Pancreas (tissue), 10 donors: Measurements from ENCODE around the gene RHBDF2. TPM values are rescaled to one million over a fixed set of nuclear protein-coding genes. Genes with fewer than 3 reads are reported as not detected.
A peak's percentile ranks its signal among the peaks of the same experiment; 100 is the strongest.

Experiments used
- ATAC-seq, 4 donors: fragments of 200-7000 bp; cut with Tn5 transposase; one replicate each; pipeline versions ENCODE4 v1.8.0 to v1.9.1; 2020; ENCODE audit warnings: mild to moderate bottlenecking in 4 of 4, moderate library complexity in 4 of 4
- DNase-seq, 6 donors: peaks; one replicate each; pipeline ENCODE4 v3.0.0-alpha.2; 2020
- FAIRE-seq: peaks from 2 replicates; lab custom pipeline; 2012; peaks lifted over from hg19 to GRCh38; lab: Jason Lieb, UNC
- H3K27ac ChIP-seq, 4 donors: fragments of 200-600 bp; sonication (generic); 1 replicate in 3 of 4; 2 replicates in 1 of 4; pipeline versions ENCODE4 v1.5.0 to v1.8.0; 2020
- H3K27me3 ChIP-seq, 4 donors: fragments of 200-600 bp; one replicate each; pipeline ENCODE4 v1.8.0; 2021
- H3K36me3 ChIP-seq, 3 donors: fragments of 200-600 bp; sonication (generic) in 1 of 3; one replicate each; pipeline versions ENCODE4 v1.5.0 to v1.8.0; 2020 to 2021
- H3K4me1 ChIP-seq, 3 donors: fragments of 200-600 bp; one replicate each; pipeline ENCODE4 v1.8.0; 2021
- H3K4me3 ChIP-seq, 4 donors: fragments of 200-600 bp; sonication (generic) in 2 of 4; one replicate each; pipeline versions ENCODE4 v1.5.0 to v1.8.0; 2020 to 2021
- H3K9me3 ChIP-seq, 4 donors: fragments of 200-600 bp; one replicate each; pipeline ENCODE4 v1.8.0; 2021
- WGBS, 2 donors: extraction: QIAGEN DNeasy Blood & Tissue Kit; methylation state at CpG; one replicate each; pipeline ENCODE4 v1.1.7; 2013; 5-methylcytosine and 5-hydroxymethylcytosine counted together
- intact Hi-C, 3 donors: fragments of 100-400 bp; cut with DNase I; formaldehyde crosslinking; loops; one replicate each; pipeline versions ENCODE4 v1.11.1 to v1.14.2; 2022
- polyA plus RNA-seq, 2 donors: library from polyadenylated mRNA; stranded (reverse); fragments of 200-250 nt; gene quantifications; one replicate each; pipeline ENCODE4 v1.2.3, GENCODE V29; 2013
- total RNA-seq, 6 donors: library from RNA; stranded (reverse); fragmentation: NEBNext Ultra II Directional in 4 of 6; extraction: Animal tissue kit (Norgen Biotek cat#: 25700) in 4 of 6; gene quantifications; one replicate each; pipeline versions ENCODE4 v1.2.1 to v1.2.4, GENCODE V29; 2021 to 2023
- TF ChIP-seq, protein P1 (sequence below), 4 donors: fragments of 200-600 bp; sonication (generic) in 3 of 4; IDR thresholded peaks; one replicate each; pipeline versions ENCODE4 v1.5.0 to v1.8.0; 2021; ENCODE audit warnings: antibody characterized with exemption in 4 of 4
- donor health status: healthy with polysubstance abuse.
- donor health status: DM: no; HTN: no; CAD: no; lungs with moderate emphysema.
- donor health status: DM: no; HTN: no; CAD: no.
- donor health status: control.
- donor health status: control.
- donor health status: Bipolar disorder and iron deficiency.
- donor health status: DM: yes; HTN: yes; CAD: no.
- donor health status: DM: no; HTN: no; CAD: no.
- donor health status: DM: no; HTN: no; CAD: no.
- donor health status: DM: yes; HTN: yes; CAD: no.

RHBDF2 gene
- total and polyA plus RNA-seq, 8 donors = 18.0 to 50.1 (median 22.4) TPM

- FAIRE-seq = no peak
- WGBS, 2 donors = 76 to 87% methylated on average over 8 of the region's 8 CpGs
- no peaks in the 10 kb centered on the region for H3K4me1 ChIP-seq
- H3K36me3 ChIP-seq = no peaks in the 10 kb centered on the region
- no peak overlapping the region for H3K27ac ChIP-seq
- intact Hi-C loops = loop anchor here in 1 of 3 donors (10.0 kb wide), 1 partner anchor 173 kb away; no protein-coding TSS in a partner anchor
- no peaks in the 10 kb centered on the region for H3K9me3 ChIP-seq
- no peak overlapping the region for H3K4me3 ChIP-seq
- ATAC-seq = no peak
- peak in 1 of 6 donors; percentile 18 for DNase-seq
- H3K27me3 ChIP-seq = no peaks in the 10 kb centered on the region
- TF ChIP-seq, protein P1, sequence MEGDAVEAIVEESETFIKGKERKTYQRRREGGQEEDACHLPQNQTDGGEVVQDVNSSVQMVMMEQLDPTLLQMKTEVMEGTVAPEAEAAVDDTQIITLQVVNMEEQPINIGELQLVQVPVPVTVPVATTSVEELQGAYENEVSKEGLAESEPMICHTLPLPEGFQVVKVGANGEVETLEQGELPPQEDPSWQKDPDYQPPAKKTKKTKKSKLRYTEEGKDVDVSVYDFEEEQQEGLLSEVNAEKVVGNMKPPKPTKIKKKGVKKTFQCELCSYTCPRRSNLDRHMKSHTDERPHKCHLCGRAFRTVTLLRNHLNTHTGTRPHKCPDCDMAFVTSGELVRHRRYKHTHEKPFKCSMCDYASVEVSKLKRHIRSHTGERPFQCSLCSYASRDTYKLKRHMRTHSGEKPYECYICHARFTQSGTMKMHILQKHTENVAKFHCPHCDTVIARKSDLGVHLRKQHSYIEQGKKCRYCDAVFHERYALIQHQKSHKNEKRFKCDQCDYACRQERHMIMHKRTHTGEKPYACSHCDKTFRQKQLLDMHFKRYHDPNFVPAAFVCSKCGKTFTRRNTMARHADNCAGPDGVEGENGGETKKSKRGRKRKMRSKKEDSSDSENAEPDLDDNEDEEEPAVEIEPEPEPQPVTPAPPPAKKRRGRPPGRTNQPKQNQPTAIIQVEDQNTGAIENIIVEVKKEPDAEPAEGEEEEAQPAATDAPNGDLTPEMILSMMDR (IDR thresholded peaks at IDR 0.05) = no peak
These were observed 30.9 kb upstream of the RHBDF2 start for GRCh38 chr17:76532072-76532651.

DNA sequence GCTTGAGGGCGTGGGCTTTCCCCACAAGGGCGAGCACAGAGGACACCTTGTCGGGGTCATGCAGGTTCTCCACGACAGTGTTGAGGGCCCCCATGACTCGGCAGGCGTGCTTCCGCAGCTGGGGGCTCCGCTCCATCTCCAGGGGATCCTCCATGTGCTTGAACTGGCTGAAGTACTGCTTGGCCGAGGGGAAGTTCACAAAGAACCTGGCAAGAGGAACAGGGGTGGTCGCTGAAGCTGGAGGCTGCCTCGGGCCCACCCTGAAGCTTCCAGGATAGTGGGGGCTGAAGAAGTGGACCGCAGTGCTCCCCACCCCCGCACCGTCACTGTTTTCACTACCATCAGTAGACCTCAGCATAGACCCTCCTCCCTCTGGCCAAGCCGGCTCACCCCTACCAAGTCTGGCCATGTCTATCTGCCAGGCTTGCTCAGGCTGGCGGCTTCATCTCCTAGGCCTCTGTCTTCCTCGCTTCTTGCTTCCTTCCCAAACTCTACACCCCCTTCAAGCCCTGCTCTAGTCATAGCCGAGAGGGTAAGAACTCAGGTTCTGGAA lies 30.3 kb upstream of the RHBDF2 start:
- ATAC-seq (no peak), DNase-seq (peak in 1 of 6 donors; percentile 48), FAIRE-seq (no peak)
- no peak overlapping the region for H3K27ac ChIP-seq
- H3K36me3 ChIP-seq = no peaks in the 10 kb centered on the region
- 73 to 83% methylated on average over 18 of the region's 18 CpGs for WGBS, 2 donors
- H3K4me1 ChIP-seq = no peaks in the 10 kb centered on the region
- intact Hi-C loops = loop anchor here in 1 of 3 donors (10.0 kb wide), 1 partner anchor 173 kb away; no protein-coding TSS in a partner anchor
- H3K27me3 ChIP-seq = no peaks in the 10 kb centered on the region
- no peak overlapping the region for H3K4me3 ChIP-seq
- TF ChIP-seq, protein P1 (IDR thresholded peaks at IDR 0.05) = no peak
- no peaks in the 10 kb centered on the region for H3K9me3 ChIP-seq

GRCh38 chr17:76530811-76531485 lies 29.7 kb upstream of the RHBDF2 start:
- Histone ChIP-seq H3K27ac (peak overlapping the region in 2 of 4 donors; percentile 41 to 62), H3K4me3 (no peak overlapping the region), H3K36me3 (no peaks in the 10 kb centered on the region), H3K4me1 (no peaks in the 10 kb centered on the region), H3K9me3 (no peaks in the 10 kb centered on the region), H3K27me3 (no peaks in the 10 kb centered on the region)
- FAIRE-seq (no peak), ATAC-seq (no peak), DNase-seq (peak in 1 of 6 donors; percentile 53)
- TF ChIP-seq, protein P1 (IDR thresholded peaks at IDR 0.05) = no peak
- WGBS, 2 donors = 75 to 84% methylated on average over 31 to 32 of the region's 32 CpGs
- intact Hi-C loops = loop anchor here in 1 of 3 donors (10.0 kb wide), 1 partner anchor 174 kb away; no protein-coding TSS in a partner anchor

DNA sequence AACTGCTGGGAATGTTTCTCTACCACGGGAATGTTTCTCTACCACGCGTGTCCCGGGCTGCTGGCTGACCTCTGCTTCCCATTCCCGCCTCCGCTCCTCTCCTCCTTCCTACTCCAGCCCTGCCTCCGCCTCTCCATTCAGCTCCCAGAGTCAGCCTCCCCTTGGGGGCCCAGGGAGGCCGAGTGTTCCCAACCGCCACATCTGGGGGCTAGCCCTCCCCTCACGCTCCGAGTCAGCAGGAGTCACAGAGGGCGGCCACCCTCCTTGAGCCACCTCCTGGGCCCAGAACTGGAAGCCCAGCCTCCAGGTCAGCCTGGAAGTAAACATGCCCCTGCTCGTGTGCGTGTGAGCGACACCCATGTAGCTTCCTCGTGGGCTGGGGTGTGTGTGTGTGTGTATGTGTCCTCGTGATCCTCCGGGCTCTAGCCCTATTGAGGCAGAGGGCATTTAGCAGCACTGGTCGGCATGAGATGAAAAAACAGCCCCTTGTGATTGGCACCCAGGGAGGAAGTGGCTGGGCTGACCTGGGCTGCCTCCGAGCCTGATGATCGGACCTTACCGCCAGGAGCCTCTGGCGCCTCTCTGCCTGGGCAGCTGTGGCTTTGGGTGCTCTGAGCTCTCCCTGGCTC lies 29.0 kb upstream of the RHBDF2 start:
- Histone ChIP-seq H3K4me1 (peaks cover 0 to under 1% (median under 1%) of the 10 kb centered on the region in 3 donors), H3K27me3 (no peaks in the 10 kb centered on the region), H3K36me3 (no peaks in the 10 kb centered on the region), H3K27ac (peak overlapping the region in 2 of 4 donors; percentile 41 to 62), H3K4me3 (no peak overlapping the region), H3K9me3 (no peaks in the 10 kb centered on the region)
- TF ChIP-seq, protein P1 (IDR thresholded peaks at IDR 0.05) = no peak
- WGBS, 2 donors = 70 to 73% methylated on average over 23 of the region's 23 CpGs
- intact Hi-C loops = loop anchor here in 1 of 3 donors (10.0 kb wide), 1 partner anchor 175 kb away; no protein-coding TSS in a partner anchor
- peak; percentile 24 to 40 (median 32) for ATAC-seq
- FAIRE-seq = no peak
- no peak for DNase-seq
